K562 (cell line): ENCODE data around the gene FAM83F. TPM values are rescaled to one million over a fixed set of nuclear protein-coding genes. Genes with fewer than 3 reads are reported as not detected.
A peak's percentile ranks its signal among the peaks of the same experiment; 100 is the strongest.

Source experiments
- CBFA2T3 ChIP-seq: fragments of 450-650 bp; IDR thresholded peaks from 2 replicates; pipeline ENCODE4 v1.6.1; 2017
- CHD1 ChIP-seq: fragments of 200-600 bp; sonication (generic); IDR thresholded peaks from one replicate; pipeline ENCODE4 v1.6.1; 2012; ENCODE audit warnings: mild to moderate bottlenecking, moderate library complexity, low read length, inconsistent platforms
- GABPB1 ChIP-seq: sonication (generic); formaldehyde crosslinking; IDR thresholded peaks from 2 replicates; pipeline ENCODE4 v1.8.0; 2022; ENCODE audit warnings: mild to moderate bottlenecking, missing genetic modification reagents
- HMG20A ChIP-seq: fragments of 450-650 bp; formaldehyde crosslinking; conservative IDR thresholded peaks from 2 replicates; pipeline ENCODE4 v1.4.0; 2020; ENCODE audit warnings: mild to moderate bottlenecking, mixed read lengths
- MECOM ChIP-seq: fragments of 250-450 bp; sonication (Bioruptor Pico); IDR thresholded peaks from 2 replicates; pipeline ENCODE4 v1.8.0; 2022; ENCODE audit warnings: inconsistent platforms
- PBX2 ChIP-seq, 2 experiments: IDR thresholded peaks in 1 of 2; conservative IDR thresholded peaks in 1 of 2; 2 replicates each; pipeline ENCODE4 v1.6.1; 2016; ENCODE audit warnings: low read depth in 2 of 2, mild to moderate bottlenecking in 1 of 2, missing compliant biosample characterization in 1 of 2, missing genetic modification characterization in 1 of 2, moderate library complexity in 1 of 2
- PHF8 ChIP-seq: fragments of 200-600 bp; sonication (generic); IDR thresholded peaks from 2 replicates; pipeline ENCODE4 v1.6.1; 2012; ENCODE audit warnings: mixed run types, mild to moderate bottlenecking, inconsistent platforms, low read length, moderate library complexity, borderline replicate concordance
- POLR2B ChIP-seq: fragments of 450-650 bp; IDR thresholded peaks from 2 replicates; pipeline ENCODE4 v1.6.1; 2018; ENCODE audit warnings: low read depth; ENCODE audit not compliant: partially characterized antibody
- RBBP5 ChIP-seq: fragments of 200-600 bp; sonication (generic); IDR thresholded peaks from 2 replicates; pipeline ENCODE4 v1.6.1; 2012; ENCODE audit warnings: borderline replicate concordance, mild to moderate bottlenecking, low read length, control low read depth, inconsistent platforms; ENCODE audit not compliant: insufficient read depth, poor library complexity, severe bottlenecking
- SIN3A ChIP-seq, 2 experiments: fragments of 150-350 bp in 1 of 2; IDR thresholded peaks; 2 replicates each; pipeline ENCODE4 v1.6.1; 2011 to 2016; ENCODE audit warnings: borderline replicate concordance in 2 of 2, low read depth in 2 of 2, low read length in 2 of 2, mild to moderate bottlenecking in 2 of 2, moderate library complexity in 2 of 2; ENCODE audit not compliant: control insufficient read depth in 1 of 2
- TAF9B ChIP-seq: fragments of 450-650 bp; IDR thresholded peaks from 2 replicates; pipeline ENCODE4 v1.6.1; 2018; ENCODE audit warnings: mild to moderate bottlenecking; ENCODE audit not compliant: partially characterized antibody
- THAP7 ChIP-seq: fragments of 250-450 bp; sonication (Bioruptor Pico); IDR thresholded peaks from 2 replicates; pipeline ENCODE4 v1.5.0; 2021
- ZBTB8A ChIP-seq: fragments of 450-650 bp; IDR thresholded peaks from 2 replicates; pipeline ENCODE4 v1.6.1; 2018; ENCODE audit warnings: mild to moderate bottlenecking, moderate library complexity; ENCODE audit not compliant: partially characterized antibody
- ZNF280A ChIP-seq: fragments of 450-650 bp; IDR thresholded peaks from 2 replicates; pipeline ENCODE4 v1.6.1; 2018; ENCODE audit warnings: mild to moderate bottlenecking, low read depth; ENCODE audit not compliant: partially characterized antibody
- ZNF398 ChIP-seq: fragments of 250-450 bp; sonication (Bioruptor Pico); IDR thresholded peaks from 2 replicates; pipeline ENCODE4 v1.8.0; 2021; ENCODE audit warnings: moderate library complexity, mild to moderate bottlenecking, inconsistent platforms
- ZNF589 ChIP-seq: fragments of 200-800 bp; sonication (Bioruptor generic); IDR thresholded peaks from 2 replicates; pipeline ENCODE4 v1.6.1; 2016; ENCODE audit warnings: low read depth, missing genetic modification characterization, missing compliant biosample characterization
- polyA plus RNA-seq, 8 experiments: library from polyadenylated mRNA; depleted of rRNA in 4 of 8; stranded (reverse) in 5 of 8; unstranded in 3 of 8; fragments of >200 nt; fragmentation: Nextera tagmentation in 2 of 8; fragmentation: Illumina TruSeq in 1 of 8; extraction: Ambion mirVana in 2 of 8; extraction: Trizol in 1 of 8; gene quantifications; 2 replicates each; pipeline versions ENCODE4 v1.2.1 to v1.2.3, GENCODE V29; 2011 to 2014; ENCODE audit warnings: inconsistent platforms in 1 of 8, missing spikeins in 1 of 8
- total RNA-seq, 7 experiments: library from RNA; depleted of rRNA in 6 of 7; stranded (reverse); fragments of >200 nt in 6 of 7; fragmentation: Illumina TruSeq in 2 of 7; extraction: Trizol in 2 of 7; gene quantifications; 2 replicates each; pipeline versions ENCODE4 v1.2.1 to v1.2.3, GENCODE V29; 2011 to 2021; ENCODE audit warnings: low replicate concordance in 1 of 7
- TF ChIP-seq, protein P1 (sequence below): fragments of 450-650 bp; IDR thresholded peaks from 2 replicates; pipeline ENCODE4 v1.6.1; 2016; ENCODE audit warnings: antibody characterized with exemption

The FAM83F gene
- total and polyA plus RNA-seq, 9 of the 15 experiments (the other 6 are each of a cell fraction or from before 2014, with no cell fraction given), result under 0.01 to 0.13 (median 0.04) TPM; not detected in 1

- TF ChIP-seq, protein P1, sequence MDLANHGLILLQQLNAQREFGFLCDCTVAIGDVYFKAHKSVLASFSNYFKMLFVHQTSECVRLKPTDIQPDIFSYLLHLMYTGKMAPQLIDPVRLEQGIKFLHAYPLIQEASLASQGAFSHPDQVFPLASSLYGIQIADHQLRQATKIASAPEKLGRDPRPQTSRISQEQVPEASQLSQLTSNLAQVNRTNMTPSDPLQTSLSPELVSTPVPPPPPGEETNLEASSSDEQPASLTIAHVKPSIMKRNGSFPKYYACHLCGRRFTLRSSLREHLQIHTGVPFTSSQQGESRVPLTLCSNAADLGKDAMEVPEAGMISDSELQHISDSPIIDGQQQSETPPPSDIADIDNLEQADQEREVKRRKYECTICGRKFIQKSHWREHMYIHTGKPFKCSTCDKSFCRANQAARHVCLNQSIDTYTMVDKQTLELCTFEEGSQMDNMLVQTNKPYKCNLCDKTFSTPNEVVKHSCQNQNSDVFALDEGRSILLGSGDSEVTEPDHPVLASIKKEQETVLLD, result peak; percentile 68; the same call in 1 of the 2 replicates
- TF ChIP-seq TAF9B (peak; percentile 45), PHF8 (peak; percentile 38; the same call in 1 of the 2 replicates), ZNF280A (no peak), CBFA2T3 (peak; percentile 94), SIN3A (IDR thresholded peaks at IDR 0.05; ENCODE audit: borderline replicate concordance in 2 of 2, control insufficient read depth in 1 of 2, low read depth in 2 of 2, low read length in 2 of 2) (peak in 1 of 2 experiments; percentile 19; a peak in 1 of 4 replicates), CHD1 (peak; percentile 28), PBX2 (CRISPR knock-in tag; IDR thresholded peaks at IDR 0.05; ENCODE audit: low read depth) (no peak), PBX2 (tag; conservative IDR thresholded peaks at IDR 0.05; ENCODE audit: low read depth) (peak; percentile 55), RBBP5 (no peak), POLR2B (peak; percentile 47), THAP7 (CRISPR knock-in tag) (no peak), HMG20A (CRISPR knock-in tag) (no peak), GABPB1 (CRISPR knock-in tag) (peak; percentile 44; the same call in 1 of the 2 replicates), ZBTB8A (no peak), ZNF398 (CRISPR knock-in tag) (no peak), MECOM (peak; percentile 38; the same call in 1 of the 2 replicates), ZNF589 (CRISPR knock-in tag) (peak; percentile 58; the same call in 1 of the 2 replicates)
Measured at GRCh38 chr22:39946503-39947219, 48.1 kb upstream of the FAM83F start (continued).
